CD4-positive, CD25-positive, alpha-beta regulatory T cell (primary cell): ENCODE measurements around the gene SNCB. TPM values are rescaled to one million over a fixed set of nuclear protein-coding genes. Genes with fewer than 3 reads are reported as not detected.

Experiments used
- ATAC-seq, 2 donors: fragments of 150-1000 bp; cut with Tn5 transposase; one replicate each; pipeline ENCODE4 v1.10.0; 2021; ENCODE audit warnings: low read depth in 2 of 2, moderate number of reproducible peaks in 2 of 2, moderate library complexity in 1 of 2
- DNase-seq, 3 donors: peaks; one replicate each; pipeline versions ENCODE4 v3.0.0 to v3.0.0-alpha.2; 2012 to 2022; ENCODE audit warnings: mixed read lengths in 1 of 3
- H3K27ac ChIP-seq: one replicate; pipeline ENCODE4 v1.7.0; 2013; ENCODE audit warnings: mild to moderate bottlenecking, low read length; ENCODE audit not compliant: insufficient read depth, poor library complexity, severe bottlenecking
- H3K27me3 ChIP-seq: one replicate; pipeline ENCODE4 v1.7.0; 2013; ENCODE audit warnings: low read length; ENCODE audit not compliant: control insufficient read depth, insufficient read depth
- H3K36me3 ChIP-seq: one replicate; pipeline ENCODE4 v1.7.0; 2013; ENCODE audit warnings: mild to moderate bottlenecking, low read length, moderate library complexity; ENCODE audit not compliant: control insufficient read depth, insufficient read depth
- H3K4me1 ChIP-seq: 2 replicates; pipeline ENCODE4 v1.7.0; 2013; ENCODE audit warnings: mild to moderate bottlenecking, low read length; ENCODE audit not compliant: insufficient read depth, control insufficient read depth, poor library complexity, severe bottlenecking
- H3K4me3 ChIP-seq: one replicate; pipeline ENCODE4 v1.7.0; 2013; ENCODE audit warnings: low read depth, mild to moderate bottlenecking, low read length, moderate library complexity
- H3K9me3 ChIP-seq, 2 experiments: 1 replicate in 1 of 2; 2 replicates in 1 of 2; pipeline ENCODE4 v1.7.0; 2013; ENCODE audit warnings: low read length in 2 of 2, mild to moderate bottlenecking in 1 of 2, moderate library complexity in 1 of 2; ENCODE audit not compliant: control insufficient read depth in 2 of 2
- H3K27ac Mint-ChIP-seq, 3 donors: one replicate each; pipeline ENCODE4 v1.8.0; 2020 to 2022; ENCODE audit warnings: mild to moderate bottlenecking in 3 of 3, mixed read lengths in 3 of 3, moderate library complexity in 2 of 3
- H3K27me3 Mint-ChIP-seq: one replicate; pipeline ENCODE4 v1.8.0; 2022; ENCODE audit warnings: mild to moderate bottlenecking, mixed read lengths
- H3K36me3 Mint-ChIP-seq: one replicate; pipeline ENCODE4 v1.8.0; 2020; ENCODE audit warnings: mixed read lengths
- H3K4me1 Mint-ChIP-seq, 4 donors: one replicate each; pipeline ENCODE4 v1.8.0; 2020 to 2022; ENCODE audit warnings: mixed read lengths in 4 of 4, mild to moderate bottlenecking in 1 of 4
- H3K4me3 Mint-ChIP-seq, 4 donors: one replicate each; pipeline ENCODE4 v1.8.0; 2020 to 2022; ENCODE audit warnings: mild to moderate bottlenecking in 4 of 4, mixed read lengths in 4 of 4, moderate library complexity in 3 of 4
- H3K9me3 Mint-ChIP-seq, 7 donors: one replicate each; pipeline ENCODE4 v1.8.0; 2020 to 2022; ENCODE audit warnings: mixed read lengths in 7 of 7, mild to moderate bottlenecking in 3 of 7, moderate library complexity in 2 of 7
- polyA plus RNA-seq, 4 donors: library from polyadenylated mRNA; unstranded; fragments of 300-500 nt; fragmentation: Illumina TruSeq; gene quantifications; one replicate each; pipeline ENCODE4 v1.2.3, GENCODE V29; 2021
- total RNA-seq: library from RNA; stranded (reverse); gene quantifications from one replicate; pipeline ENCODE4 v1.2.3, GENCODE V29; 2022

SNCB gene
- total and polyA plus RNA-seq, 5 donors from 2014 or later, result not detected

GRCh38 chr5:176639208-176639607, 8.9 kb upstream of the SNCB start:
- Histone ChIP-seq H3K4me1 (no peaks in the 10 kb centered on the region), H3K9me3 (peaks cover 0 to 1% of the 10 kb centered on the region in 2 experiments), H3K27me3 (peaks cover 6% of the 10 kb centered on the region), H3K36me3 (no peaks in the 10 kb centered on the region), H3K4me3 (no peak overlapping the region), H3K27ac (no peak overlapping the region)
- H3K27ac Mint-ChIP-seq, result no peak overlapping the region
- no peaks in the 10 kb centered on the region for H3K36me3 Mint-ChIP-seq
- H3K9me3 Mint-ChIP-seq, result peaks cover 0 to 3% (median 0%) of the 10 kb centered on the region in 7 donors
- peak overlapping the region in 1 of 4 donors; percentile 85 for H3K4me3 Mint-ChIP-seq
- H3K27me3 Mint-ChIP-seq, result peaks cover 9% of the 10 kb centered on the region
- no peaks in the 10 kb centered on the region for H3K4me1 Mint-ChIP-seq
- ATAC-seq, result no peak
- DNase-seq, result no peak

- H3K4me1 ChIP-seq, result no peaks in the 10 kb centered on the region
- H3K9me3 ChIP-seq, result peaks cover 0 to 1% of the 10 kb centered on the region in 2 experiments
- ATAC-seq, result no peak
- H3K4me1 Mint-ChIP-seq, result peaks cover 0 to 3% (median 0%) of the 10 kb centered on the region in 4 donors
- H3K27me3 ChIP-seq, result peaks cover 13% of the 10 kb centered on the region
- H3K27ac ChIP-seq, result no peak overlapping the region
- no peaks in the 10 kb centered on the region for H3K36me3 Mint-ChIP-seq
- no peaks in the 10 kb centered on the region for H3K36me3 ChIP-seq
- peaks cover 0 to 6% (median 0%) of the 10 kb centered on the region in 7 donors for H3K9me3 Mint-ChIP-seq
- no peak for DNase-seq
- H3K27me3 Mint-ChIP-seq, result peaks cover 17% of the 10 kb centered on the region
- no peak overlapping the region for H3K4me3 Mint-ChIP-seq
- H3K27ac Mint-ChIP-seq, result no peak overlapping the region
- no peak overlapping the region for H3K4me3 ChIP-seq
Measured at GRCh38 chr5:176638437-176638836, 8.1 kb upstream of the SNCB start.

- no peak overlapping the region for H3K27ac Mint-ChIP-seq
- H3K36me3 Mint-ChIP-seq, result no peaks in the 10 kb centered on the region
- H3K27ac ChIP-seq, result no peak overlapping the region
- H3K27me3 Mint-ChIP-seq, result peaks cover 24% of the 10 kb centered on the region
- no peaks in the 10 kb centered on the region for H3K4me1 ChIP-seq
- ATAC-seq, result no peak
- no peak for DNase-seq
- H3K4me3 ChIP-seq, result no peak overlapping the region
- H3K4me3 Mint-ChIP-seq, result no peak overlapping the region
- peaks cover 0 to 1% of the 10 kb centered on the region in 2 experiments for H3K9me3 ChIP-seq
- H3K27me3 ChIP-seq, result peaks cover 18% of the 10 kb centered on the region
- H3K4me1 Mint-ChIP-seq, result peaks cover 0 to 3% (median 0%) of the 10 kb centered on the region in 4 donors
- no peaks in the 10 kb centered on the region for H3K36me3 ChIP-seq
- peaks cover 0 to 6% (median 0%) of the 10 kb centered on the region in 7 donors for H3K9me3 Mint-ChIP-seq
Measured at GRCh38 chr5:176637556-176637955, 7.2 kb upstream of the SNCB start.

DNA sequence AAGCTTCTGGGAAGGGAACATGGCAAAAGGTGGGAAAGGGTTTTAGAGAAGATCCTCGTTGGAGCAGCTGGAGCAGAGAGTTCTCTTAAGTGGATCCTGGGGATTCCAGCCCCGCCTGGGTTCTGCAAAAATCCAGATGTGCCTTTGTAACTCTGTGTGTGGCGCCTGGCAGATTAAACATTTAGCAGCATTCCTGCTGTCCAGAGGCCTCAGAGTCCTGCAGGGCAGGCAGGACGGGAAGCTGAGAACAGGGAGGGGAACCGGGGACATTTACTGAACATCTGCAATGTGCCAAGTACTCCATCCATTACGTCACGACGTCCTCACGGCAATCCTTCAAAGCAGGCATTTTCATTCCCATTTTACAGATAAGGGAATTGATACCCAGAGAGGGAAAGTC, 6.1 kb upstream of the SNCB start:
- H3K27me3 ChIP-seq, result peaks cover 23% of the 10 kb centered on the region
- no peaks in the 10 kb centered on the region for H3K36me3 ChIP-seq
- Mint-ChIP-seq H3K36me3 (no peaks in the 10 kb centered on the region), H3K4me1 (peaks cover 0 to 3% (median 0%) of the 10 kb centered on the region in 4 donors), H3K27ac (no peak overlapping the region), H3K9me3 (peaks cover 0 to 6% (median 0%) of the 10 kb centered on the region in 7 donors), H3K27me3 (peaks cover 35% of the 10 kb centered on the region), H3K4me3 (no peak overlapping the region)
- H3K4me1 ChIP-seq, result no peaks in the 10 kb centered on the region
- DNase-seq (no peak), ATAC-seq (no peak)
- peaks cover 0 to 1% of the 10 kb centered on the region in 2 experiments for H3K9me3 ChIP-seq
- no peak overlapping the region for H3K4me3 ChIP-seq
- H3K27ac ChIP-seq, result no peak overlapping the region

DNA sequence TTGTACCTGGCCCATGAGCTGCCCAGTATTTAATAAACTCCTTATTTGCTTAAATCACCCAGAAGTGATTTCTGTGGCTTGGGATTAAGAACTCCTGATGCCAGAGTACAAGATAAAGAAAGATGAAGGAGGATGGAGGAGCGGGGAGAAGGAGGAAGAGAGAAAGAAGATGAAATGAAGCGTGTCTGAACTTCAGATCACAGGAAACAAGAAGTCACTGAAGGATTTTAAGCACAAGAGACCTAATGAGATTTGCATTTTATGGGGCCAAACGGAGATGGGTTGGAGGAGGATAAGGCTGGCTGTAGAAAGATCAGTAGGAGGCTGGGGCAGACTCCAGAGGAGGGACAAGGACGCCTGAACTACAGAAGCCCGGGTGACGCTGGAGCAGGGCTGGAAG, 3.3 kb upstream of the SNCB start:
- H3K4me3 ChIP-seq, result no peak overlapping the region

GRCh38 chr5:176632745-176633144, 2.4 kb upstream of the SNCB start:
- H3K4me3 ChIP-seq, result no peak overlapping the region
- H3K4me3 Mint-ChIP-seq, result no peak overlapping the region
- no peaks in the 10 kb centered on the region for H3K36me3 ChIP-seq
- H3K27me3 ChIP-seq, result peaks cover 39% of the 10 kb centered on the region
- H3K27ac Mint-ChIP-seq, result no peak overlapping the region
- H3K9me3 ChIP-seq, result peaks cover 0 to 1% of the 10 kb centered on the region in 2 experiments
- peaks cover 0 to 6% (median 0%) of the 10 kb centered on the region in 7 donors for H3K9me3 Mint-ChIP-seq
- H3K4me1 Mint-ChIP-seq, result peaks cover 0 to 18% (median 3%) of the 10 kb centered on the region in 4 donors
- ATAC-seq (no peak), DNase-seq (no peak)
- no peaks in the 10 kb centered on the region for H3K36me3 Mint-ChIP-seq
- H3K27ac ChIP-seq, result no peak overlapping the region
- H3K4me1 ChIP-seq, result peaks cover 17% of the 10 kb centered on the region
- H3K27me3 Mint-ChIP-seq, result peaks cover 60% of the 10 kb centered on the region

More for the DNA sequence above, 3.3 kb upstream of the SNCB start:
- no peak overlapping the region for H3K4me3 Mint-ChIP-seq
- peaks cover 36% of the 10 kb centered on the region for H3K27me3 ChIP-seq
- H3K36me3 Mint-ChIP-seq, result no peaks in the 10 kb centered on the region
- no peak overlapping the region for H3K27ac Mint-ChIP-seq
- ATAC-seq (no peak), DNase-seq (no peak)
- H3K27me3 Mint-ChIP-seq, result peaks cover 52% of the 10 kb centered on the region
- peaks cover 0 to 1% of the 10 kb centered on the region in 2 experiments for H3K9me3 ChIP-seq
- H3K9me3 Mint-ChIP-seq, result peaks cover 0 to 6% (median 0%) of the 10 kb centered on the region in 7 donors
- H3K27ac ChIP-seq, result no peak overlapping the region
- peaks cover 17% of the 10 kb centered on the region for H3K4me1 ChIP-seq
- H3K4me1 Mint-ChIP-seq, result peaks cover 0 to 14% (median 3%) of the 10 kb centered on the region in 4 donors
- no peaks in the 10 kb centered on the region for H3K36me3 ChIP-seq

DNA sequence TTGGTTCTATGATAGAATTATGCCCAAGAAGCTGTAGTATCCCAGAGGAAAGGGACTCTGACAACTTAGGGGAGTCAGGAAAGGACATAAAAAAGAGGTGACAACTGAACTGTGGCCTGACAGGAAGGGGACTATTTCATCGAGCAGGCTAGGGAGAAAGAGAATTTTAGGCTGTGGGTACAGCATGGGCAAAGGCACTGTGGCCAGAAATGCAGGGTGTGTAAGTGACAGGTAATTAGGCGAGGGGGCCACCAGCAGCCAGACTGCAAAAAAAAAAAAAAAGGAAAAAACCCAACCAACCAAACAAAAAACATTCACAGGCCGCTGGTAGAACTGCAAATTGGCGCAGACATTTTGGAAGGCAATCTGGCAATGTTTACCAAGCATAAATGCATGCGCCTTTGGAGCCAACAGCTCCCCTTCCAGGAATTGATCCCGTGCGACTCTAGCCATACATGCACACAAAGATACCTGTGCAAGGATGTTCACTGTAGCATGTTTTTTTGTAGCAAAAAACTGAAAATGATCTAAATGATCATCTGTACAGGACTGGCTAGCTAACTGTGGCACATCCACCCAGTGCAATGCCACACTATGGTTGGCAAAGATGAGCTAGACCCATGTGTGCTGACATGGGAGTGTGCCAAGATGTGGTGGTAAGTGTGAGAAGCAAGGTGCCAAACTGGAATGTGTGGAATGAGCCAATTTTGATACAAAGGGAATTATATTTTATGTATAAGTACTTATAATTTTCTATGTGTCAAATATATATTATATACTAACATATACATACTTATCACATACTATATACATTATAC, 1.3 kb upstream of the SNCB start:
- peaks cover 70% of the 10 kb centered on the region for H3K27me3 Mint-ChIP-seq
- no peaks in the 10 kb centered on the region for H3K36me3 Mint-ChIP-seq
- no peak overlapping the region for H3K27ac ChIP-seq
- DNase-seq (no peak), ATAC-seq (no peak)
- H3K4me1 ChIP-seq, result peaks cover 17% of the 10 kb centered on the region
- H3K27me3 ChIP-seq, result peaks cover 40% of the 10 kb centered on the region
- no peaks in the 10 kb centered on the region for H3K36me3 ChIP-seq
- peaks cover 0 to 1% of the 10 kb centered on the region in 2 experiments for H3K9me3 ChIP-seq
- H3K4me3 ChIP-seq, result no peak overlapping the region
- H3K27ac Mint-ChIP-seq, result peak overlapping the region in 1 of 3 donors; percentile 32
- H3K4me3 Mint-ChIP-seq, result no peak overlapping the region
- peaks cover 0 to 6% (median 0%) of the 10 kb centered on the region in 7 donors for H3K9me3 Mint-ChIP-seq
- peaks cover 0 to 18% (median 3%) of the 10 kb centered on the region in 4 donors for H3K4me1 Mint-ChIP-seq
